GM21515 (cell line): ENCODE results near the gene NACA2.
"Not testable (repeated sequence)": the region's sequence is repeated elsewhere in the genome, so short reads cannot be mapped to it uniquely, and the experiment has no call there.

Source experiments
- ATAC-seq: cut with Tn5 transposase; IDR thresholded peaks from one replicate; pipeline ENCODE4 v1.9.1; 2021; ENCODE audit not compliant: unreplicated experiment

Gene NACA2

DNA sequence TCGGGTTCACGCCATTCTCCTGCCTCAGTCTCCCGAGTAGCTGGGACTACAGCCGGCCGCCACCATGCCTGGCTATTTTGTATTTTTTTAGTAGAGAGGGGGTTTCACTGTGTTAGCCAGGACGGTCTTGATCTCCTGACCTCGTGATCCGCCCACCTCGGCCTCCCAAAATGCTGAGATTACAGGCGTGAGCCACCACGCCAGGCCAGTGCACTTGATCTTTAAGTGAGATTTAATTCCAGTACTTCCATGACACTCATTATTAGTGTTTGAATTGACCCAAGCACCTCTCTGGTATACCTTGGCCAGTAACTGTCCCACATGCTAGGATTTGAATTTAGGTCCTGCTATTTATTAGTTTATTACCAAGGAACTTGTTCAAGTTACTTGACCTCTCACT is 38.5 kb downstream of the NACA2 start:
- ATAC-seq: not testable (repeated sequence)

- ATAC-seq: no peak
Observed at GRCh38 chr17:61551255-61551742, 39.7 kb downstream of the NACA2 start.

DNA sequence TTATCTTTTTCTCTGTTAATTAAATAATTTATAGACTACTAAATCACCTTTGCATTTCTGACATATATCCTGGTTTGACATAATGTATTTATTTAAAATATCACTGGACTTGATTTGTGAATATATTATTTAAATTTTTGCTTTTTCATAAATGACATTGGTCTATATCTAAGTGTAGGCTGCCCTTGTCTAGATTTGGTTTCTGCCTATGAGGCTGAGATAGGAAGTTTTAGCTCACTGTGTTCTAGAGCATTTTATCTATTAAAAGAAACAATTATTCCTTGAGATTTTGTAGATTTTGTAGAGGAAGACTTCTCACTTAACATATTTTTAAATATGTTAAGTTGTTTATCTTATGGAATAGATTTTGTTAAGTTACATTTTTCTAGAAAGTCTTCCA is 43.9 kb downstream of the NACA2 start:
- no peak for ATAC-seq

GRCh38 chr17:61545335-61545938 is 45.6 kb downstream of the NACA2 start:
- no peak for ATAC-seq

GRCh38 chr17:61543786-61544415 is 47.1 kb downstream of the NACA2 start:
- no peak for ATAC-seq

DNA sequence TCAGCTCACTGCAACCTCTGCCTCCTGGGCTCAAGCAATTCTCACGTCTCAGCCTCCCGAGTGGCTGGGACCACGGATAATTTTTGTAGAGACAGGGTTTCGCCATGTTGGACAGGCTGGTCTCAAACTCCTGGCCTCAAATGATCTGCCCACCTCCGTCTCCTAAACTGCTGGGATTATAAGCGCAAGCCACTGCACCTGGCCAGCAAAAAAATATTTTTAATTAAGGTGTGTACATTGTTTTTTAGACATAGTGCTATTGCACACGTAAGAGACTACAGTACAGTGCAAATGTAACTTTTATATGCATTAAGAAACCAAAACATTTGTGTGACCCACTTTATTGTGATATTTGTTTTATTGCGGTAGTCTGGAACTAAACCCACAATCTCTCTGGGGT is 49.0 kb downstream of the NACA2 start:
- no peak for ATAC-seq

- ATAC-seq: no peak
Observed at GRCh38 chr17:61540874-61541273, 50.1 kb downstream of the NACA2 start.
